DMS 273 (cell line): ENCODE results near the gene ZFPL1.

Experiments used
- DNase-seq: peaks from one replicate; lab custom pipeline; 2025; ENCODE audit not compliant: unreplicated experiment; lab: John Stamatoyannopoulos, UW

Gene ZFPL1

DNA sequence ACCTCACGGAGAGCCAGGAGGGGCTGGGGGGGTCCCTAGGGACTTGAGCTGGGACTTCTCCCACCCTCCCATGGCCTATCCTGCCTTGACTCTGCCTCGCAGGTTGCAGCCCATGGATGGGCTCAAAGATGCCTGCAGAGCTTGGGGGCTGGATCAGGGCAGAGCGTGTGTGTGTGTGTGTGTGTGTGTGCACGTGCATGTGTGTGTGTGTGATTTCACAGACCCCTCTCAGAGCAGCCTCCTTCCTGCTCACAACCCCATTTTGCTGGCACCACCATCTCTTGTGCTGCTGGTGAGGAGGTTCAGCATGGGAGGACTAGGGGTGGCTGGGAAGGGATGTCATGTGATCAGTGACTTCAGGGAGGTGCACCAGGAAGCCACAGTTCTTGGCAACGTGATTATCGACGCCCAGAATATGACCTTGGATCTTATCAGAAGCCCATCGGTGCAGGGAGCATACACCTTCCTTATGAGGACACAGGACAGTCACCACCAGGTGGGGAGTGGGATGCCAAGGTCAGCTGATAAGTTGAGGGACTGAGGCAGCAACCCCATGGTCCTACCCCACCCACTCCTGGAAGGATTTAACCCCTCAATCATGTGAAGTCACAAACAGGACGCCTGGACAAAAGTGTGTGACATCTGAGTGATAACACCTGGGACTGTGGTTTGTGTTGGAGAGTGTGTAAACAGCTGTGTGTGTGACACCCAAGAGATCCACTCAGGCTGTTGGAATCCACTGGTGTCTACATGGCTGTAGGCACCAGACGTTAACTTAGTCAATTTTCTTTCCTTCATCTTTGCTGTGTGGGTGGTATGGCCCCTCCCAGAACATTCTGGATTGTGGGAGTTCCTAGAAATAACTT, 23.8 kb upstream of the ZFPL1 start:
- DNase-seq, result no peak

GRCh38 chr11:65060913-65061408, 23.1 kb upstream of the ZFPL1 start:
- DNase-seq, result peak; percentile 14

- DNase-seq, result no peak
These were observed 20.5 kb upstream of the ZFPL1 start for GRCh38 chr11:65063532-65063931.

- DNase-seq, result no peak
These were observed 19.2 kb upstream of the ZFPL1 start for GRCh38 chr11:65064847-65065240.

DNA sequence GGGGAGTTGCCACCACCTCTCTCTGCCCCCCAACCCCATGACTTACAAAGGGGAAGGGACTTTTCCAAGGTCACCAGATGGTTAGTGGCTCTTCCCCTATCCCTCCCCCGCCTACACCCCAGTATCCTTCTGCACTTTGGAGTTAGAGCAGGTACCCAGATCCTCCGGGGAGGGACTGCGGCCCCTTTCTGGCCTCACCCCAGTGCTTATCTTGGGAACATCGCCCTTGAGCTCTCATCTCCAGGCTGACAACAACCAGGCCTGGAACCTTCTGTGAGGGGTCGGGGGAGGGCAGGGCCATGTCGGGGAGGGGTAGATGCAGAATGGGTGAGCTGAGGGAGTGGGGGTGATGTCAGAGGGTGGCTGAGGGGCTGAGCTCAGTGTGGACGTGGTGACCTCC, 18.2 kb upstream of the ZFPL1 start:
- no peak for DNase-seq

DNA sequence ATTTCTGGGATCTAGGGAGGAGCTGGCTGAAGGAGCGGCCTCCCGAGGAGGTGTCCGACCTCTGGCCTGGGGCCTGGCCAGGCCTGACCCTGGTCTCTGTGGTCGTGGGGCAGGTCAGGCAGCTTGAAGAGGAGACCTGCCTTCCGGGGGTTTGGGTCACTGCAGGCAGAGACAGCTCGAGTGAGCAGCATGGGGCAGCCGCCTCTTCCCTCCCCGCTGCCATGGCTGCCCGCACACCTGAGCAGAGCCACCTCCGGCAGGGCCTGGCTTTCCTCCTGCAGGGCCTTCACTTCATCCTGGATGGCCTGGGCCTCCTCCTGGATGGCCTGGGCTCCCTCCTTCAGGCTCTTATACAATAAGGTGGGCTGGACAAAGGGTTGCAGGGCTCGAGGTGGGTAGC, 17.7 kb upstream of the ZFPL1 start:
- DNase-seq, result no peak

DNA sequence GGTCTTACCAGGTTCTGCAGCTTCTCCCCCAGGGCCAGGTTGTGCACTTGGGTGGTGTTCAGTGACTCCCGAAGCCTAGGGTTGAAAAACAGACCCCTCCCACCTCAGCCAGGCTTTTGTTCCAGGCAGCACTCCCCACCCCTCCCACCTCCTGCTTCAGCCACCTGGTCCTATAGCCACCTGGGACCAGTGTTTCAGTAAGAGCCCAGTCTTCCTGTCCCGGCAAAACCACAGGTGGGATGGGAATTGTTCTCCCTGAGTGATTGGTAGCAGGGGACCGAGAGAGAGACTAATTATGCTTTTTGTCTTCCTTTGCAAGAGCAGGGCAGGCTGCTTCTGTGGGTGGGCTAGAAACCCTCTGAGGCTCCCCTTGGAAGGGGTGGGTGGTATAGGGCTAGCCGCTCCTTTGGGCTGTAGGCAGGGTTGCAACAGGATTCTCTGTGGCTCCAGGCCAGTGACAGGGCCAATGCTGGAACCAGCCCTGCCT, 17.2 kb upstream of the ZFPL1 start:
- no peak for DNase-seq

- no peak for DNase-seq
These were observed 16.6 kb upstream of the ZFPL1 start for GRCh38 chr11:65067446-65067845.

- DNase-seq, result no peak
These were observed 14.8 kb upstream of the ZFPL1 start for GRCh38 chr11:65069217-65069616.

- no peak for DNase-seq
These were observed 12.0 kb upstream of the ZFPL1 start for GRCh38 chr11:65071907-65072630.

DNA sequence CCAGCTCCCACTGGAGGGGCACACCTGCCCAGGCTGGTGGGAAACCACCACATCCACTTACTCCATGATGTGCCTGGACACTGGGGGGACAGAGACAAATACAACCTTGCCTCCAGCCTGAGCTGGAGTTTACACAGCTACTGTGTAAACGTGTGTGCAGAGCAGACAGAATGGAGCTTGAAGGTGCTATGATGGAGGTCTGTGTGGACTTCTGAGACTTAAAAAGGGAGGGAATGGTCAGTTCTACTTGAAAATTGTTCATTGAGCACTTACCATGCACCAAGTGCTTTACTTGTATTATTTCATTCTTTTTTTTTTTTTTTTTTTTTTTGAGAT, 11.4 kb upstream of the ZFPL1 start:
- DNase-seq, result no peak

DNA sequence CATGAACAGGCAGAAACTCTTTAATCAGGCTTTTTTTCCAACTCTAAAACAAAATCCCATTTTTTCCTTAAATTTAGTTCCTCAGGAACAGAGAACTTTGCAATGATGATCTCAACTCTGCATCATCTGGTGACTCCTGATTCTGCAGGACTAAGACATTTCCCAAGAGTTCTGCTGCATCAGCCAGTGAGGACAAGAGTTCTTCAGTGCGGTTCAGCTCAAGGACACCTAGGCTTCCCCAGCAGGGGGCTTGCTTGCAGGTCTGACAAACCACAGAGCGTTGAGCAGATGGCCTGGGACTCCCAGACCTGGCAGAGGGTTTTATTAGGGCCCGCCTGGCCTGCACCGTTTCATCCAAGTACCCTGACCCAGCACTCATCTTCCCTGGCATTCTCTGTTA, 6.6 kb upstream of the ZFPL1 start:
- peak; percentile 85 for DNase-seq

DNA sequence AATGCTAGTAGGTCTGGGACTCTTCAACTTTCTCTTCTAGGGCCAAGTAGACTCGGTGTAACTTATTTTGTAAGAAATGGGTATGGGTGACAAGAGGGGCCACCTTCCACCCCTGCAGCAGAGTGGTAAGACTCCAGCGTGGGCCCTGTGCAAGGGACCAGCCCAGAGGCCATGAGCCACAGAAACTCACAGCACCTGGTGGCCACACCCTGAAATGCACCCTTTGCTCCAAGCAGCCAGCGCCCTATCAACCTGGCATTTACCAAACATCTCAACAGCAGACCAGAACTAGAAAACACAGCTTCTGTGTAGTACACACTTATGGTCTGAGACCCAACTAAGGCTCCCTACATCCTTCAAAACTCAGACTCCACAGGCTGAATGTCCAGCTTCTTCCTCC, 5.9 kb upstream of the ZFPL1 start:
- peak; percentile 73 for DNase-seq

GRCh38 chr11:65078786-65079342, 5.2 kb upstream of the ZFPL1 start:
- DNase-seq, result no peak

GRCh38 chr11:65083134-65083833, 738 bp upstream of the ZFPL1 start:
- no peak for DNase-seq

- DNase-seq, result no peak
These were observed 765 bp downstream of the ZFPL1 start for GRCh38 chr11:65084598-65085375.

DNA sequence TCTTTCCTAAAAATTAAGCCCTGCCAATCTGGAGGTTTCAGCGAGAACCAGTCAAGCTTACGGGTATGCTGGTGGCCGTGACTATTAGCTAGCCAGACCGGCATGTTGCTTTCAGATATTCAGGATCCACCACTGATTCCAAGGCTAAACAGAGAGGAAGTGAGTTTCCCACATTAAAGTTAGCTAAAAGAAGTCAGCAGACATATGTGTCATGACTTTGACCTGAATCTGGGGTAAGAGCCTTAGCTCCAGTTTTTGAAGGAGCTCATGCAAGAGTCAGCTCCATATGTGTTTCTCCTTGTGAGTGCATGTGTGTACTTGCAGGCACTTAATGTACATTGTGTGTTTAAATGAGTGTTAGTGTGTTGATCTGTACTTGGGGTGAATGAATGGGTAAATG, 1.4 kb downstream of the ZFPL1 start:
- no peak for DNase-seq

- DNase-seq, result no peak
These were observed 2.8 kb downstream of the ZFPL1 start for GRCh38 chr11:65086809-65087208.

- no peak for DNase-seq
These were observed 3.2 kb downstream of the ZFPL1 start for GRCh38 chr11:65087216-65087615.

GRCh38 chr11:65087827-65088226, 3.8 kb downstream of the ZFPL1 start:
- DNase-seq, result no peak

GRCh38 chr11:65089621-65090020, 5.6 kb downstream of the ZFPL1 start:
- DNase-seq, result no peak
